NCI-H1930 (cell line): ENCODE measurements around the gene PRR19.

ENCODE experiments used
- DNase-seq, 2 experiments: peaks; one replicate each; lab custom pipeline; 2025; lab: John Stamatoyannopoulos, UW

Gene PRR19

GRCh38 chr19:42295342-42295741 lies 6.6 kb upstream of the PRR19 start:
- DNase-seq: no peak

GRCh38 chr19:42295831-42296525 lies 6.0 kb upstream of the PRR19 start:
- DNase-seq: peak; percentile 66 to 75

- DNase-seq: no peak
Observed at GRCh38 chr19:42297039-42297438, 4.9 kb upstream of the PRR19 start.

DNA sequence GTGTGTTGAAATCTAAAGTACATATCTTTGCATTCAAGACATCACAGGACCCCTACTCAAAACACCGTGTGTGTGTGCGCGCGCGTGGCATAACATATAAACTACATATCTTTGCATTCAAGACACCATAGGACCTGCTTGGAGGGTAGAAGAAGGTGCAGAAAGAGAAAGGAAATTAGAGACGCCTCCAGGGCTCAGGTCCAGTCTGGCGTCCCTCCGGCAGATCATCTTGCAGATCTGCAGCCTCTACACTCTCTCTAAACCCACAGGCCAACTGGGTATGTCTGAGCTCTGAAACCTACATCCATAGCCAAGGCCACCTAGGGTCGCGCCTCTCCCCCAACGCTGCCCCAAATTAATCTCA lies 1.2 kb downstream of the PRR19 start:
- DNase-seq: no peak

DNA sequence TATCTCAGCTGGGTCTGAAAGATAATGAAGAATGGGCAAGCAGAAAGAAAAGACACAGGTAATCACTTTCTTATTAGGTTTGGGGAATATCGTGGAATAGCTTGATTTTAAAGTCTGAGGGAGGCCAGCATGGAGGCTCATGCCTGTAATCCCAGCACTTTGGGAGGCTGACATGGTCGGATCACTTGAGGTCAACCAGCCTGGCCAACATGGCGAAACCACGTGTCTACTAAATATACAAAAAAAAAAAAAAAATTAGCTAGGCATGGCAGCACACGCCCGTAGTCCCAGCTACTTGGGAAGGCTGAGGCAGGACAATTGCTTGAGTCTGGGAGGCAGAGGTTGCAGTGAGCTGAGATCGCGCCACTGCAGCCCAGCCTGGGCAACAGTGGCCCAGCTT lies 1.9 kb downstream of the PRR19 start:
- DNase-seq: no peak

DNA sequence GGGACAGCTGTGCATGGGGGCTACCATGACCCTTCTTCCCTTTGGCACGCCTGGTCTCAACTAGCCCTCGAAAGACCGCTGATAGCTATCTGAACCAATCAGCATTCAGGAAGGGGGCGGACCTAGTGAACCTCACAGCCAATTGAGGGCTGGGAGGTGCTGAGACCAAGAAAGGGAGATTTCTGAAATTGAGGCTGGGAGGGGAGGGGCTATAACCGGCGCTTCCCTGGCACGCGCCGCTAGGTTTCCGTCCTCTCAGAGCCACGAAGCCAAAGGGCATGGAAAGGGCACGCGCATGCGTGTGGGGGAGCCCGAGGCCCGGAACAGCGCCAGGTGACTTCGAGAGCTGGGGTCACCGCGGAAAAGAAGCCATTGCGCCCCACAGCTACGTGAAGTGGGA lies 4.7 kb downstream of the PRR19 start:
- no peak for DNase-seq

DNA sequence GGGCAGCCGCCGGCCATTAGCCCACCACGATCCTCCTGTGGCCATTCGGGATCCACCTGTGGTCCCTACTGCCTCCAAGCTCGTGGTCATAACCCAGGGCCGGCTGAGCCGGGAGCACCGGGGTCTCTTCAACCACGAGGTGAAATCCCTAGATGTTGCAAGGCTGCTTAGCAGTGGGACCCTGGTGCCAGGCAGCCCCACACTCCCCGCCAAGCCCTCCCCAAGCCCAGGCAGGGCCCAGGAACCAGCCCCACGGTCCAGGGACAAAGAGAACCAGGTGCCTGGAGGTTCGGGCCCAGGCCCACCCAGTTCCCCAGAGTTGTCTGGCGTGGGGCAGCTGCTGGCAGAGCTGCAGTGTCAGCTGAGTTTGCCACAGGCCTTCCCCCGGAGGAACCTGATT lies 7.8 kb downstream of the PRR19 start:
- no peak for DNase-seq

DNA sequence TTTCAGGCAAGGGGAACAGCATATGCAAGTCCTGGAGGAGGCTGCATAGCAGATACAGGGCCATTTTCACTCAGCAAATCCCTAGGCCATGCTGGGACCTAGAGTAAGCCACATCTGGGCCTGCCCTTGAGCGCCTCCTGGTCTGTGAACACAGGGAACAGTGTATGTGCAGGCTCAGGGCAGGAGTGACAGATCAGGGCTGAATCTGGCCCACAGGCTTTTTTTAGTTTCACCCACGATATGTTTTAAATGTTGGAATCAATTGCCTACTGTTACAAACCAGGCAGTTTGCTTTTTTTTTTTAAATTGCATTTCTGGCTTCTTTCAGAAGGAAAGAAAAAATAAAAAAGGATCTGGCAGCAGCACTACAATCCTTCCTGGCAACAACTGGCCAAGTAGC lies 9.7 kb downstream of the PRR19 start:
- DNase-seq: no peak

GRCh38 chr19:42312370-42312769 lies 10.4 kb downstream of the PRR19 start:
- no peak for DNase-seq

DNA sequence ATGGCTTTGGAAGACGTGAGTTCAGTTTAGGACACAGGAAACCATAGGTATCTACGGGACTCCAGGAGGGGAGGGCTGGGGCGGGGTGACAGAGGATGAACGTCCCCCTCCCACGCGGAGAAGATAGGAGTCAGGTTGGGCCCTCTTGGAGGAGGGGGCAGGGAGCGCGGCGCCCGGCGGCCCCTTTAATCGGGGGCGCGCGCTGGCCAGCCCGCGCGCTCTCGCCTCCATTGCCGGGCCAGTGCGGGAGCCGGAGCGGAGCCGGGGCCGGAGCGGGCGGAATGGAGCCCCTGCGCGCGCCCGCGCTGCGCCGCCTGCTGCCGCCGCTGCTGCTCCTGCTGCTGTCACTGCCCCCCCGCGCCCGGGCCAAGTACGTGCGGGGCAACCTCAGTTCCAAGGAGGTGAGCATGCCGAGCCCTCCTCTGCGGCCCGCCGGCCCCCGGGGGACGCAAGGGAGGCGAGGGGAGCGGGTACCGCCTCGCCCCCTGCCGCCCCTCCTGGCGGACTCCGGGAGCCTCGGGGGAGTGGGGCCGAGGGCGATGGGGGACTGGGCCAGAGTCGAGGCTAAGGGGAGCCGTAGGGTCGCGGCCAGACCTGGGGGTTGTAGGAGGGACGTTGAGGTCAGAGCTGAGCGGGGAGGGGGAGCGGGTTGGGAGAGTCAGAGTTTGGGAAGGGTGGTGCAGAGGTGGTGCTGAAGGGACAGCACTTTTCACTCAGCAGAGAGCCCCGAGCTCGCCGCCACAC lies 11.3 kb downstream of the PRR19 start, which contains the start of gene TMEM145:
TMEM145 (plus strand) TSS at position 214 of the 744 bp plus-strand sequence; CDS start at position 282, 68 bp downstream.
- peak; percentile 39 to 59 for DNase-seq

GRCh38 chr19:42313840-42314755 lies 12.2 kb downstream of the PRR19 start:
- DNase-seq: no peak

- no peak for DNase-seq
Observed at GRCh38 chr19:42315024-42315423, 13.1 kb downstream of the PRR19 start.

- no peak for DNase-seq
Observed at GRCh38 chr19:42316223-42317211, 14.6 kb downstream of the PRR19 start.

- no peak for DNase-seq
Observed at GRCh38 chr19:42317535-42317934, 15.6 kb downstream of the PRR19 start.

DNA sequence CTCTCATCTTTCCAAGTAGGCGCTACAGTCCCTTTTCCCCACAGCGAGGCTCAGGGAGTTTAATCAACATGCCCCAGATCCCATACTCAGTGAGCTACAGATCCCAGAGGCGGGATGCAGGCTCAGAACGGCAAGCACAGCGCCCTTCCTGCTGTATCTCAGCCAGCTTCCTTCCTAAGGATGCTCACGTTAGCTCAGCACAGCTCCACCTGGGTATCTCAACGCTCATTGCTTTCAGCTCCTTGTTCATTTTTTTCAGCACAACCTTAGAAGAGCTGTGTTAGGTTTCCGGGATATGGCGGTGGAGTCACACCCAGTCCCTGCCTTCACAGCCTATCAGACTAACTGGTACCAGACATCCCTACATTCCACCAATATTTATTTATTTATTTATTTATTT lies 20.4 kb downstream of the PRR19 start:
- DNase-seq: no peak

DNA sequence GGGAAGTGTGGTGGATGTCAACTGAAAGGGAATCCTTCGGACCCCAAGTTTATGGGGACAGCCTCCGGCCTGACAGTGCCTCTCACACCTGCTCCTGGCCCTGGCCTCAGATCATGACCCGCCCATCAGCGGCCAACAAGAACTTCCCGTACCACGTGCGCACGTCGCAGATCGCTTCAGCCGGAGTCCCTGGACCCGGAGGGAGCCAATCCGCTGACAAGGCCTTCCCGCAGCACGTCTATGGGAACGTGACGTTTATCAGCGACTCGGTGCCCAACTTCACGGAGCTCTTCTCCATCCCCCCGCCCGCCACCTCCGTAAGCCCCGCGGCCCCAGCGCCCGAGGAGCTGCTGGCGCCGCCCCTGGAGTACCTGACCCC lies 21.5 kb downstream of the PRR19 start:
- no peak for DNase-seq

- no peak for DNase-seq
Observed at GRCh38 chr19:42323852-42324654, 22.1 kb downstream of the PRR19 start.

DNA sequence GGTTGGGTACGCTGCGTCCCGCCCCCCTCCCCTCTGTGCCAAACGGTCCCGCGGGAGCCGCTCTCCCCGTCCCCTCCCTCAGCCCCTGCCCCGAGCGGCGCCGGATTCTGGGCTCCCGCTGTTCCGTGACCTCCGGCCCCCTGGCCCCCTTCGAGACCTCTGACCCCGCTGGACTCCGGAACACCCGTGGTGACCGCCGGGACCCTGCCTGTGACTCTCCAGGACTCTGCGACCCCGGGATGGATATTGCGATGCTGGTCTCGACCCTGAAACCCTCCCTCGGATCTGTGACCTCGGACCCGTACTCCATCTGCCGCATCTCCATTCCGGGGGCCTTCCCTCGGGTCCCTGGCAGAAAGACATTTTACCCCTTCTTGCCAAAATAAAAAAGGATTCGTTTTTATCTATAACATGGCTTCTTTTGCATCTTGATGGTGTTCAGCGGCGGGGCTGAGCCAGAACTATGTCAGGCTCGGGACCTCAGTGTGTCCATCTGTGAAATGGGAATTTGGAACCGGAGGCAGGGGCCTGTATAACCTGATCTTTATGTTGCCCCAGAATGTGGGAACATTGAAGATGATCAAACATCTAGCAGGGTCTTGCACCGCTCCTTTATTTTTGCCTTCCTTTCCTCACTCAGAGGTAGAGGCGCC lies 22.8 kb downstream of the PRR19 start:
- DNase-seq: no peak

DNA sequence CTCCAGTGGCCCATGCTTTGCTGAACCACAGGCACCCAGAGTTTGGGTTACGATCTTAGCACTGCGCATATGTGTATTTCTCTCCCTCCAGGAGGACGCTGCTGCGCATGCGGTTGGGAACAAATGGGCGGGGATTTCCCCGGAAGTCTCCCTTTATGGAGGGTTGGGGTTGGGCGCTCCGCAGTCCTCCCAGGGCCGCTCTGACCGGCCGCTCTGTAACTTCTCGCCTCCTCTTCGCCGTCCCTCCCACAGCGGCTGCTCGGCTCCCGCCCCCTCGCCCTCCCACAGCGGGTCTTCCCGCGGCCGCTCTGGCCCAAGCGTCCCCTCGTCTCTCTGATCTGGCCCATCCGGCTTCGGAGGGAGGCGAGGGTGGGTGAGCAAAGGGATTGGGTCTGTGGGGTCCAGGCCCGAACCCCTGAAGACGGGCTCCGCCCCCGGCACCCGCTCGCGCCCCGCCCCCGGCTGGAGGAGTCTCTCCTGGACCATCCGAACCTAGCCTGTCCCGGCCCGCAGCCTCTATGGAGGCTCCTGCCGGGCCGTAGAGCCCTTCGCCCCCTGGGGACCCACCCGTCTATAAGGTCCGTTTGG lies 23.5 kb downstream of the PRR19 start, which contains the start of gene MEGF8:
MEGF8 (plus strand) TSS at position 328 of the 588 bp plus-strand sequence. CDS start 609 bp downstream, outside the sequence.
- peak; percentile 98 to 99 for DNase-seq
